SU-DHL-6 (cell line): Measurements from ENCODE around the gene SLC25A47.
"Not testable (repeated sequence)": the region's sequence is repeated elsewhere in the genome, so short reads cannot be mapped to it uniquely, and the experiment has no call there.

Source experiments
- H2AFZ ChIP-seq: fragments of 200-600 bp; sonication (generic); 2 replicates; pipeline ENCODE4 v1.6.1; 2014; ENCODE audit warnings: low read depth, mild to moderate bottlenecking, moderate library complexity, mixed read lengths, antibody characterized with exemption, low read length; ENCODE audit not compliant: severe bottlenecking
- H3F3A ChIP-seq: fragments of 200-600 bp; shearing (Covaris generic); 2 replicates; pipeline ENCODE4 v1.6.0; 2016; ENCODE audit warnings: antibody characterized with exemption, mild to moderate bottlenecking; ENCODE audit not compliant: insufficient read depth
- H3K27ac ChIP-seq: fragments of 200-600 bp; sonication (generic); 2 replicates; pipeline ENCODE4 v1.5.1; 2016; ENCODE audit warnings: low read depth, mild to moderate bottlenecking, low read length, moderate library complexity, mixed read lengths
- H3K27me3 ChIP-seq: fragments of 200-600 bp; sonication (generic), shearing (Covaris generic); 2 replicates; pipeline ENCODE4 v1.6.0; 2014; ENCODE audit warnings: mild to moderate bottlenecking, low read length
- H3K36me3 ChIP-seq: fragments of 200-600 bp; sonication (generic); 2 replicates; pipeline ENCODE4 v1.6.1; 2014; ENCODE audit warnings: mild to moderate bottlenecking, low read length, mixed read lengths
- H3K4me2 ChIP-seq: fragments of 300-600, 200-600 bp; shearing (Covaris generic), sonication (generic); 2 replicates; pipeline ENCODE4 v1.6.0; 2014; ENCODE audit warnings: low read length, low read depth, mild to moderate bottlenecking; ENCODE audit not compliant: poor library complexity, severe bottlenecking
- H3K4me3 ChIP-seq: fragments of 200-600 bp; sonication (generic); 2 replicates; pipeline ENCODE4 v1.5.1; 2014; ENCODE audit warnings: antibody characterized with exemption, low read length, mild to moderate bottlenecking, mixed read lengths; ENCODE audit not compliant: insufficient read depth, poor library complexity, severe bottlenecking
- H3K79me2 ChIP-seq: fragments of 200-600 bp; sonication (generic); 2 replicates; pipeline ENCODE4 v1.6.1; 2014; ENCODE audit warnings: mild to moderate bottlenecking, low read length, moderate library complexity; ENCODE audit not compliant: insufficient read depth
- H3K9ac ChIP-seq: fragments of 200-600 bp; sonication (generic); 2 replicates; pipeline ENCODE4 v1.7.0; 2014; ENCODE audit warnings: mild to moderate bottlenecking, low read length
- H3K9me2 ChIP-seq: fragments of 200-600 bp; sonication (generic); replicated peaks from 2 replicates; pipeline ENCODE4 v1.6.1; 2014; ENCODE audit warnings: low read length; ENCODE audit not compliant: insufficient read depth
- H3K9me3 ChIP-seq: fragments of 200-600 bp; sonication (generic); 2 replicates; pipeline ENCODE4 v1.6.1; 2014; ENCODE audit warnings: low read length, mixed read lengths; ENCODE audit not compliant: insufficient read depth
- H4K20me1 ChIP-seq: fragments of 200-600 bp; sonication (generic); 2 replicates; pipeline ENCODE4 v1.6.1; 2014; ENCODE audit warnings: low read depth, mild to moderate bottlenecking, antibody characterized with exemption, low read length, moderate library complexity, mixed read lengths
- EZH2phosphoT487 ChIP-seq: fragments of 200-600 bp; sonication (generic), shearing (Covaris generic); conservative IDR thresholded peaks from 2 replicates; pipeline ENCODE4 v1.6.1; 2018; ENCODE audit warnings: mild to moderate bottlenecking, antibody characterized with exemption, low read length, moderate library complexity, mixed read lengths
- TF ChIP-seq, protein P1 (sequence below): fragments of 200-600 bp; sonication (generic); IDR thresholded peaks from one replicate; pipeline ENCODE4 v1.5.1; 2017; ENCODE audit warnings: antibody characterized with exemption, mild to moderate bottlenecking, low read length, moderate library complexity; ENCODE audit not compliant: insufficient read depth, poor library complexity, severe bottlenecking

SLC25A47 gene

DNA sequence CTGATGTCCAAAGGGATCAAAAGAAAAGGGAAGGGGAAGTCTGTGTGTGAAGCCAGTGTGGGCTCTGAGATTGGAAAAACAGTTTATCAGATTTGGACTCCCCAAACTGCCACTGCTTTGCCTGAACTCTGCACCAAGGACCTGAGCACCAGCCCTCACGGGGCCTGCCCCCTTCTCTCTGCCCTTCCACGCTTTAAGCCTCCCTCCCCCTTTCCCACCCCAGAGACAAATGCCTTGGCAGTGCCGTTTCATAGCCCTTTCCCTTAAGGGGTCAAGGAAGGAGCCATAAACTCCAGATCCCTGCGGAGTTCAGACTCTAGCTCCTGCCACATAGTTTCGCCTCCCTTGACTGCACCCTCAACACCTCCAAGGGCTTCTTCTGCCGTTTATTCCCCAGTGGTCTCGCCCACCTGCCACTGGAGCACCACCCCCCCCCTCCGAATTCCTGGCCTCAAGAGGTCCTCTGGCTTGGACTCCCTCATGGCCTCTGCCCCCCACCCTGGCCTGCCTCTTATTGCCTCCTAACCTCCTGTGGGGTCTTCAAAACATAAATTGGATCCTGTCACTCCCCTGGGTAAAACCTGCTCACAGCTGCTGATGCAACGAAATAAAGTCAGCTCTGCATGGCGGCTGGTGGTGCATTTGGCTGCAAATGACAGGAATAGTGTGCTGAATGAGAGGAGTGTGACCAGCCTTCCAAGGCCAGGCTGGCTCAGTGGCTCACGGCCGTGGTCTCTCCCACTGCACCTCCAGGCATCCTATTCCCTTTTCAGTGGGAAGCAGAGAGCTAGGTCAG lies 35.7 kb upstream of the SLC25A47 start:
- H2AFZ ChIP-seq: no peak overlapping the region
- no peak overlapping the region for H3K9ac ChIP-seq
- no peaks in the 10 kb centered on the region for H3K36me3 ChIP-seq
- no peaks in the 10 kb centered on the region for H3K9me3 ChIP-seq
- H3K4me3 ChIP-seq: no peak overlapping the region
- TF ChIP-seq, protein P1, sequence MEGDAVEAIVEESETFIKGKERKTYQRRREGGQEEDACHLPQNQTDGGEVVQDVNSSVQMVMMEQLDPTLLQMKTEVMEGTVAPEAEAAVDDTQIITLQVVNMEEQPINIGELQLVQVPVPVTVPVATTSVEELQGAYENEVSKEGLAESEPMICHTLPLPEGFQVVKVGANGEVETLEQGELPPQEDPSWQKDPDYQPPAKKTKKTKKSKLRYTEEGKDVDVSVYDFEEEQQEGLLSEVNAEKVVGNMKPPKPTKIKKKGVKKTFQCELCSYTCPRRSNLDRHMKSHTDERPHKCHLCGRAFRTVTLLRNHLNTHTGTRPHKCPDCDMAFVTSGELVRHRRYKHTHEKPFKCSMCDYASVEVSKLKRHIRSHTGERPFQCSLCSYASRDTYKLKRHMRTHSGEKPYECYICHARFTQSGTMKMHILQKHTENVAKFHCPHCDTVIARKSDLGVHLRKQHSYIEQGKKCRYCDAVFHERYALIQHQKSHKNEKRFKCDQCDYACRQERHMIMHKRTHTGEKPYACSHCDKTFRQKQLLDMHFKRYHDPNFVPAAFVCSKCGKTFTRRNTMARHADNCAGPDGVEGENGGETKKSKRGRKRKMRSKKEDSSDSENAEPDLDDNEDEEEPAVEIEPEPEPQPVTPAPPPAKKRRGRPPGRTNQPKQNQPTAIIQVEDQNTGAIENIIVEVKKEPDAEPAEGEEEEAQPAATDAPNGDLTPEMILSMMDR: no peak
- no peak for TF ChIP-seq EZH2phosphoT487
- no peaks in the 10 kb centered on the region for H3K27me3 ChIP-seq
- H3F3A ChIP-seq: peaks cover 16% of the 10 kb centered on the region
- H3K4me2 ChIP-seq: no peak overlapping the region
- no peak overlapping the region for H3K27ac ChIP-seq
- H4K20me1 ChIP-seq: no peaks in the 10 kb centered on the region
- H3K79me2 ChIP-seq: no peaks in the 10 kb centered on the region
- H3K9me2 ChIP-seq: no peaks in the 10 kb centered on the region

DNA sequence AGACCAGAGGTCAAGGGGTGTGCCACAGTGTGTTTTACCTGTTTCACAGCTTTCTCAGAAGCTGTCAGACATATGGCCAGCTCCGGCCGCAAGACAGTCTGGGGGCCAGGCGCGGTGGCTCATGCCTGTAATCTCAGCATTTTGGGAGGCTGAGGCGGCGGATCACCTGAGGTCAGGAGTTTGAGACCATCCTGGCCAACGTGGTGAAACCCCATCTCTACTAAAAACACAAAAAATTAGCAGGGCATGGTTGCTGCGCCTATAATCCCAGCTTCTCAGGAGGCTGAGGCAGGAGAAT lies 35.2 kb upstream of the SLC25A47 start:
- H3F3A ChIP-seq: peaks cover 11% of the 10 kb centered on the region; the same call in 1 of the 2 replicates
- H3K27ac ChIP-seq, H3K9me2 ChIP-seq, H2AFZ ChIP-seq, H3K79me2 ChIP-seq, H3K27me3 ChIP-seq, H3K36me3 ChIP-seq, H3K4me3 ChIP-seq, H4K20me1 ChIP-seq, H3K9me3 ChIP-seq, H3K4me2 ChIP-seq, H3K9ac ChIP-seq: not testable (repeated sequence)

DNA sequence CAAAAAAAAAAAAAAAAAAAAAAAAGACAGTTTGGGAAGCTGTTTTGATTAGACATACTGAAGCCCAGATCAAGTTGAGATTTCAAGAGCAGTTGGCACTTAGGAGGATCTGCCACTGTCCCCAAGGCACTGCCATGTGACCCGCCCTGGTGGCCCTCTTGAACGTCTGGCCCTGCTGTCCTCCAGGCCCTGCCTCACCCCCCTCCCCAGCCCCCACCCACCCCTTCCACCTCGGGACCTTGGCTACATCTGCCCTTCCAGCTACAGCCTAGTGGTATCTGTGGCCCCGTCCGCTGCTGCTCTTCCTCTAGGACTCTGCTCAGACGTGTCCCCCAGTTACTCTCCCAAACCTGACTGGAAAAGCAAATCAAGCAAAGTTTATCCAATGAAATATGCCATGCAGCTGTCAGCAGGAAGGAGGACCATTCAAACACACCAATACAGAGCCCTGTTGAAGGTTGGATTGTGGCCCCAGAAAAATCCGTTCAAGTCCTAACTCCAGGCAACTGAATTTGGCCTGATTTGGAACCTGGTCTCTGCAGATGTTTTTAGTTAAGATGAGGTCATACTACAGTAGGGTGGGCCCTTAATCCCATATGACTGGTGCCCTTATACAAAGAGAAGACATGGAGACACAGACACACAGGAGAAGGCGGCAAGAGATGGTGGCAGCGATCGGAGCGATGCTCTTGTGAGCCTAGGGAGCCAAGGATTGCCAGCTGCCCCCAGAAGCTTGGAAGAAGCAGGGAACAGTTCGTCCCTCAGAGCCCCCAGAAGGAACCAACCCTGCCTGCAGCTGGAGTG lies 34.6 kb upstream of the SLC25A47 start:
- Histone ChIP-seq H3K27me3 (no peaks in the 10 kb centered on the region), H3K9me3 (no peaks in the 10 kb centered on the region), H3K9me2 (no peaks in the 10 kb centered on the region), H3K9ac (no peak overlapping the region), H3K4me3 (no peak overlapping the region), H3K4me2 (no peak overlapping the region), H3K36me3 (no peaks in the 10 kb centered on the region), H4K20me1 (no peaks in the 10 kb centered on the region), H2AFZ (no peak overlapping the region), H3F3A (0 out of 2 replicates have a peak, but pooled peaks cover 4% of the 10 kb centered on the region), H3K79me2 (no peaks in the 10 kb centered on the region), H3K27ac (no peak overlapping the region)
- TF ChIP-seq EZH2phosphoT487: no peak
- TF ChIP-seq, protein P1: no peak
